Measurements from ENCODE around the gene ECE1.

Gene ECE1

GRCh38 chr1:21325231-21325718 is 35.0 kb upstream of the ECE1 start:
- DNase-seq, result no peak

- peak; percentile 91 for DNase-seq
These were observed 34.3 kb upstream of the ECE1 start for GRCh38 chr1:21324368-21325141.

- no peak for DNase-seq
These were observed 32.8 kb upstream of the ECE1 start for GRCh38 chr1:21323091-21323490.

GRCh38 chr1:21322681-21323016 is 32.4 kb upstream of the ECE1 start:
- DNase-seq, result no peak

GRCh38 chr1:21321963-21322680 is 31.9 kb upstream of the ECE1 start:
- no peak for DNase-seq

GRCh38 chr1:21320410-21321108 is 30.3 kb upstream of the ECE1 start:
- DNase-seq, result no peak

- DNase-seq, result no peak
These were observed 29.5 kb upstream of the ECE1 start for GRCh38 chr1:21319447-21320407.

- DNase-seq, result peak; percentile 81
These were observed 28.5 kb upstream of the ECE1 start for GRCh38 chr1:21318714-21319159.

GRCh38 chr1:21318057-21318713 is 27.9 kb upstream of the ECE1 start:
- no peak for DNase-seq

- DNase-seq, result no peak
These were observed 27.4 kb upstream of the ECE1 start for GRCh38 chr1:21317690-21318043.

GRCh38 chr1:21317035-21317689 is 26.9 kb upstream of the ECE1 start:
- no peak for DNase-seq

GRCh38 chr1:21314743-21315396 is 24.6 kb upstream of the ECE1 start:
- DNase-seq, result no peak

GRCh38 chr1:21313886-21314721 is 23.8 kb upstream of the ECE1 start:
- no peak for DNase-seq

- peak; percentile 85 for DNase-seq
These were observed 23.1 kb upstream of the ECE1 start for GRCh38 chr1:21313203-21313885.

GRCh38 chr1:21312407-21312992 is 22.2 kb upstream of the ECE1 start:
- no peak for DNase-seq

GRCh38 chr1:21311016-21311415 is 20.8 kb upstream of the ECE1 start:
- no peak for DNase-seq

- DNase-seq, result no peak
These were observed 18.8 kb upstream of the ECE1 start for GRCh38 chr1:21308847-21309652.

GRCh38 chr1:21308330-21308729 is 18.1 kb upstream of the ECE1 start:
- DNase-seq, result no peak
